HEK293T (cell line): Measurements from ENCODE around the gene HMX1.

Experiments
- CTCF ChIA-PET: fragments of 350-600 bp; formaldehyde crosslinking; extraction: SDS; loops from one replicate; lab custom pipeline; 2021; ENCODE audit warnings: antibody characterized with exemption, inconsistent platforms; lab: Yijun Ruan, JAX
- POLR2A ChIA-PET: fragments of 350-600 bp; formaldehyde crosslinking; extraction: SDS; loops from one replicate; lab custom pipeline; 2020; ENCODE audit warnings: antibody characterized with exemption, inconsistent platforms; lab: Yijun Ruan, JAX
- DNase-seq: peaks from one replicate; pipeline ENCODE4 v3.0.0; 2012; ENCODE audit warnings: mixed read lengths; ENCODE audit errors: extremely low spot score
- ARNT ChIP-seq: fragments of 450-650 bp; IDR thresholded peaks from 2 replicates; pipeline ENCODE4 v1.6.1; 2017; ENCODE audit warnings: mild to moderate bottlenecking
- BHLHE40 ChIP-seq: fragments of 450-650 bp; IDR thresholded peaks from 2 replicates; pipeline ENCODE4 v1.6.1; 2016; ENCODE audit warnings: mild to moderate bottlenecking, moderate library complexity, borderline replicate concordance
- CTBP1 ChIP-seq: fragments of 450-650 bp; IDR thresholded peaks from 2 replicates; pipeline ENCODE4 v1.6.1; 2016; ENCODE audit warnings: borderline replicate concordance
- ELF4 ChIP-seq: fragments of 450-650 bp; IDR thresholded peaks from 2 replicates; pipeline ENCODE4 v1.6.1; 2017; ENCODE audit warnings: antibody characterized with exemption
- FOXA1 ChIP-seq: fragments of 450-650 bp; IDR thresholded peaks from 2 replicates; pipeline ENCODE4 v1.6.1; 2016; ENCODE audit warnings: mild to moderate bottlenecking
- FOXK2 ChIP-seq: fragments of 450-650 bp; IDR thresholded peaks from 2 replicates; pipeline ENCODE4 v1.6.1; 2016; ENCODE audit warnings: mild to moderate bottlenecking
- FOXM1 ChIP-seq: fragments of 450-650 bp; IDR thresholded peaks from 2 replicates; pipeline ENCODE4 v1.6.1; 2017; ENCODE audit warnings: mild to moderate bottlenecking, borderline replicate concordance
- HDGF ChIP-seq: fragments of 450-650 bp; IDR thresholded peaks from 2 replicates; pipeline ENCODE4 v1.6.1; 2017; ENCODE audit warnings: antibody characterized with exemption, borderline replicate concordance
- L3MBTL2 ChIP-seq: fragments of 450-650 bp; conservative IDR thresholded peaks from 2 replicates; pipeline ENCODE4 v1.6.1; 2016; ENCODE audit warnings: mild to moderate bottlenecking
- LEF1 ChIP-seq: fragments of 450-650 bp; IDR thresholded peaks from 2 replicates; pipeline ENCODE4 v1.6.1; 2017; ENCODE audit warnings: mild to moderate bottlenecking, borderline replicate concordance
- NFRKB ChIP-seq: fragments of 450-650 bp; IDR thresholded peaks from 2 replicates; pipeline ENCODE4 v1.6.1; 2016; ENCODE audit warnings: mild to moderate bottlenecking, moderate library complexity
- SP1 ChIP-seq: fragments of 450-650 bp; IDR thresholded peaks from 2 replicates; pipeline ENCODE4 v1.6.1; 2017
- SUZ12 ChIP-seq: fragments of 450-650 bp; IDR thresholded peaks from 2 replicates; pipeline ENCODE4 v1.6.1; 2016; ENCODE audit warnings: mild to moderate bottlenecking
- TARDBP ChIP-seq: fragments of 450-650 bp; IDR thresholded peaks from 2 replicates; pipeline ENCODE4 v1.6.1; 2016
- ZNF384 ChIP-seq: fragments of 450-650 bp; IDR thresholded peaks from 2 replicates; pipeline ENCODE4 v1.6.1; 2016
- TF ChIP-seq, protein P1 (sequence below): fragments of 450-650 bp; IDR thresholded peaks from 2 replicates; pipeline ENCODE4 v1.6.1; 2016

HMX1 gene

DNA sequence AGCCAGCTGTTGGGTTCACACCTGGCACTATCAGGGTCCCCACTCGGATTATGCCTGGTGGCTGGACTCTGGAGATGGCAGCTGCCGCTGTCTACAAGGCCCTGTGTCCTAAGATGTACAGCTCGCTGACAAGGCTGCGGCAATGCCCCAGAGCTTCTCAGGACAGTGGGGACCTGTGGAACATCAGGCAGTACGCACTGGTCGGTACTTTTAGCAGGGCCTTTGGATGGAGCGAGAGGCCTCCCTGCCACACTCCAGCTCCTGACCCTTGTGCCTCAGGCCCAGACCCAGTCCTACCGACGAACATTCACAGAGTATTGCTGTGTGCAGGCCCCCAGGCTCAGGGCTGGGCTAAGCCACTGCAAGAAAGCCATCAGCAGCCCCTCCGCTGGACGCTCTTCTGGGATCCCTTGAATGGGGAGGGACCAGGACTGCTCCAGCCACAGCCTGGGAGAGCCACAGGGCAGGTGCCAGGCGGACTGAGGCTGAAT, 45.7 kb upstream of the HMX1 start:
- ChIA-PET CTCF (interaction anchor here (0.6 to 2.4 kb wide), 9 partner anchors 10 to 438 kb away, joined by 3 to 20 read pairs (median 4); no protein-coding TSS in a partner anchor), POLR2A (no interaction called here)
- TF ChIP-seq HDGF, result no peak
- no peak for TF ChIP-seq CTBP1
- TF ChIP-seq ARNT, result no peak
- TF ChIP-seq SUZ12, result no peak
- no peak for TF ChIP-seq L3MBTL2
- no peak for TF ChIP-seq LEF1
- no peak for TF ChIP-seq ZNF384
- no peak for TF ChIP-seq TARDBP
- no peak for TF ChIP-seq BHLHE40
- DNase-seq, result peak; percentile 8

GRCh38 chr4:8916906-8917305, 45.3 kb upstream of the HMX1 start:
- POLR2A ChIA-PET, result no interaction called here
- TF ChIP-seq TARDBP, result no peak
- TF ChIP-seq FOXK2, result no peak
- TF ChIP-seq ARNT, result no peak
- no peak for TF ChIP-seq NFRKB
- TF ChIP-seq, protein P1, sequence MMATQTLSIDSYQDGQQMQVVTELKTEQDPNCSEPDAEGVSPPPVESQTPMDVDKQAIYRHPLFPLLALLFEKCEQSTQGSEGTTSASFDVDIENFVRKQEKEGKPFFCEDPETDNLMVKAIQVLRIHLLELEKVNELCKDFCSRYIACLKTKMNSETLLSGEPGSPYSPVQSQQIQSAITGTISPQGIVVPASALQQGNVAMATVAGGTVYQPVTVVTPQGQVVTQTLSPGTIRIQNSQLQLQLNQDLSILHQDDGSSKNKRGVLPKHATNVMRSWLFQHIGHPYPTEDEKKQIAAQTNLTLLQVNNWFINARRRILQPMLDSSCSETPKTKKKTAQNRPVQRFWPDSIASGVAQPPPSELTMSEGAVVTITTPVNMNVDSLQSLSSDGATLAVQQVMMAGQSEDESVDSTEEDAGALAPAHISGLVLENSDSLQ, result no peak
- TF ChIP-seq HDGF, result no peak
- no peak for TF ChIP-seq CTBP1
- no peak for TF ChIP-seq SP1
- TF ChIP-seq BHLHE40, result no peak
- TF ChIP-seq LEF1, result no peak
- TF ChIP-seq FOXM1, result no peak
- no peak for TF ChIP-seq FOXA1
- TF ChIP-seq ZNF384, result no peak
- TF ChIP-seq ELF4, result no peak
- TF ChIP-seq L3MBTL2, result no peak
- TF ChIP-seq SUZ12, result no peak
- CTCF ChIA-PET, result interaction anchor here (0.6 to 2.4 kb wide), 7 partner anchors 17 to 438 kb away, joined by 3 to 20 read pairs (median 4); no protein-coding TSS in a partner anchor
- DNase-seq, result no peak

GRCh38 chr4:8916351-8916885, 44.8 kb upstream of the HMX1 start:
- DNase-seq, result no peak
- ChIA-PET POLR2A (no interaction called here), CTCF (interaction anchor here (1.2 to 2.4 kb wide), 3 partner anchors 18 to 228 kb away, joined by 5 to 20 read pairs (median 5); no protein-coding TSS in a partner anchor)

DNA sequence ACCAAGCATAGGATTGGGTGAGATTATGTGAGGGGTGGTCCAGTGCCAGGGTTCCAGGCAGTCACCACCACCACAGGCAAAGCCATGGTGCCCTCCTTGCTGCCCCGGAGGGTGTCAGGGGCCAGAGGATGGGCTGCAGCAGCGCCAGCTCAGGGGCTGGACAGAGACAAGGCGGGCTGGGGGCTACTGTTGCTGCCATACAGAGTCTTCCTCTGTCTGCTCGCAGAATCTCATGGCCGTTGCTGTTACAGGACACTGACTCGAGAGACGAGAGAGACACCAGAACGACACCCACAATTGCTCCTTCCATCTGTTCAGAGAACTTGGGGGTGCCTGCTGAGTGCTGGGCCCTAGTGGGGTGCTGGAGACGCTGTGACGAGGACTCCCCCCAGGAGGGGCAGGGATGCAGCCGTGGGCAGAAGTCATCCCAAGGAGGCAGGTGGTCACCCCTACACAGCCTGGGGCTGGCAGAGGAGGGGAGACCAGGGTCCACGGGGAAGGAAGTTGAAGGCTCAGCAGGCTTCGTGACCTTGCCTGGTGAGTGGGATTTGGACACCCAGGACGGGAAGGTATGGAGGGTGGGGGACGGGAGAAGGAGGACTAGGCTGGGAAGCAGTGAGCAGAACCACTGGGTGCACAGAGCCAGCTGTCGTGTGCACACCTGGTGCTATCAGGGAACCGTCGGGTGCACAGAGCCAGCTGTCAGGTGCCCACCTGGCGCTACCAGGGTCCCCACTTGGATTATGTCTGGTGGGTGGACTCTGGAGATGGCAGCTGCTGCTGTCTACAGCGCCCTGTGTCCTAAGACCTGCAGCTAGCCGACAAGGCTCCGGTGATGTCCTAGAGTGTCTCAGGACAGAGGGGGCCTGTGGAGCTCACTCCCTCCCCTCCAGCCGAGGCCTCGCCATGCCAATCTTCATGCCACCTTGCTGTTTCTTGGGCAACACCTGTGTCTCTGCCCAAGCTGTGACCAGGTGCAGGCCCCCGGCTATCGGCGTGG, 43.9 kb upstream of the HMX1 start:
- TF ChIP-seq SP1, result no peak
- no peak for TF ChIP-seq TARDBP
- TF ChIP-seq SUZ12, result no peak
- no peak for TF ChIP-seq CTBP1
- TF ChIP-seq ELF4, result no peak
- no peak for TF ChIP-seq FOXM1
- no peak for TF ChIP-seq LEF1
- TF ChIP-seq, protein P1, result no peak
- no peak for TF ChIP-seq L3MBTL2
- TF ChIP-seq HDGF, result no peak
- no peak for TF ChIP-seq ARNT
- TF ChIP-seq NFRKB, result no peak
- TF ChIP-seq BHLHE40, result no peak
- no peak for TF ChIP-seq FOXK2
- POLR2A ChIA-PET, result no interaction called here
- CTCF ChIA-PET, result no interaction called here
- no peak for DNase-seq

More at GRCh38 chr4:8916351-8916885, 44.8 kb upstream of the HMX1 start:
- no peak for TF ChIP-seq NFRKB
- no peak for TF ChIP-seq ZNF384
- no peak for TF ChIP-seq FOXA1
- TF ChIP-seq FOXM1, result no peak
- no peak for TF ChIP-seq SUZ12
- no peak for TF ChIP-seq LEF1
- TF ChIP-seq ELF4, result no peak
- no peak for TF ChIP-seq CTBP1
- TF ChIP-seq L3MBTL2, result no peak
- TF ChIP-seq TARDBP, result no peak
- TF ChIP-seq SP1, result no peak
- TF ChIP-seq, protein P1, result no peak

- POLR2A ChIA-PET, result no interaction called here
- no peak for DNase-seq
- TF ChIP-seq TARDBP, result no peak
- no peak for TF ChIP-seq NFRKB
- TF ChIP-seq LEF1, result no peak
- no peak for TF ChIP-seq HDGF
- TF ChIP-seq BHLHE40, result no peak
- no peak for TF ChIP-seq FOXA1
- no peak for TF ChIP-seq CTBP1
- no peak for TF ChIP-seq SP1
- no peak for TF ChIP-seq ELF4
- TF ChIP-seq, protein P1, result no peak
- no peak for TF ChIP-seq ARNT
- TF ChIP-seq ZNF384, result no peak
- CTCF ChIA-PET, result no interaction called here
Measured at GRCh38 chr4:8914461-8915171, 43.0 kb upstream of the HMX1 start.
